ENCODE results near the gene DIAPH3. TPM values are rescaled to one million over a fixed set of nuclear protein-coding genes. Genes with fewer than 3 reads are reported as not detected.

The DIAPH3 gene
- total RNA-seq, 2 experiments from 2014 or later, result 28.5 to 29.3 TPM

DNA sequence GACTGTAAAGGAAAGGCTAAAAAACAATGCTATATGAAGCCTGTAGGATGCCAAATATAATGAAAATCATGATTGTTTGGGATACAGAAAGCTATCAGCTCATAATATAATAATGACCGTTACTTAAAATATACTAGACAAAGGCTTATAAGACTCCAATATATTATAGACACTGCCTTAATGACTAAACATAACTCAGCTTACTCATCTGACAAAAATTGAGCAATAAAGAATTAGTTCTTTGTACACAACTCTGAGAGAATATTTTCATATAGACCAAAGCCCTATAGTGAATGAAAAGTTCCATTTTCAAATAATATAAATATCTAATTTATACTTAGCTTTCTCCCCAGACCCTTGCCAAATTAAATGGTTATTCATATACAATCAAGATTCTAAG, 283.3 kb downstream of the DIAPH3 start:
- no peaks in the 10 kb centered on the region for H3K9me3 Mint-ChIP-seq (ENCODE audit: low read depth)
- ATAC-seq, result no peak
- no peaks in the 10 kb centered on the region for H3K36me3 Mint-ChIP-seq (ENCODE audit: low read depth)
- POLR2A ChIA-PET, result no interaction called here
- H3K4me1 Mint-ChIP-seq, result no peaks in the 10 kb centered on the region
- H3K27ac Mint-ChIP-seq, result no peak overlapping the region
- CTCF ChIA-PET, result no interaction called here
- H3K4me3 Mint-ChIP-seq, result no peak overlapping the region
- no peaks in the 10 kb centered on the region for H3K27me3 Mint-ChIP-seq
- no peak for DNase-seq
- intact Hi-C loops (cut with DNase I, micrococcal nuclease), result no loop called here

DNA sequence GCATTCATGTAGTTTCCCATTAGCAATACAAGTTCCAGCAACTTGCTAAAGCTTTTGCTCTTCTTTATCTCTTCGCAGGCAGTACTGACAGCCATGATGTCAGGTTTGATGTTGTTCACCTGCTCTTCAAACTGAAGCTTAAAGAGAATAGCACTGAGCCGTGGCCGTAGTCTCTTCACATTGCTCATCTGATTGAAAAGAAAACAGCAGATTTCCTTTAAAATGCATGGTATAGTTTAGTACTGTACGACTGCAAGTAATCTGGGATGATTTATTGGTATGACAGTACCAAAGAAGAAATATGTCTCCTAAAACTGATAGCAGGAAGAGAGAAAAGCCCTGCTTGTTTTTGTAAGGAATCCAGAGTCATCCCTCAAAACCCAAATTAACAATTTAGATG, 284.4 kb downstream of the DIAPH3 start:
- CTCF ChIA-PET, result no interaction called here
- no peaks in the 10 kb centered on the region for H3K4me1 Mint-ChIP-seq
- POLR2A ChIA-PET, result no interaction called here
- ATAC-seq (no peak), DNase-seq (no peak)
- H3K27ac Mint-ChIP-seq, result no peak overlapping the region
- no peaks in the 10 kb centered on the region for H3K27me3 Mint-ChIP-seq
- intact Hi-C loops (cut with DNase I, micrococcal nuclease), result no loop called here
- no peaks in the 10 kb centered on the region for H3K36me3 Mint-ChIP-seq (ENCODE audit: low read depth)
- no peak overlapping the region for H3K4me3 Mint-ChIP-seq
- no peaks in the 10 kb centered on the region for H3K9me3 Mint-ChIP-seq (ENCODE audit: low read depth)

DNA sequence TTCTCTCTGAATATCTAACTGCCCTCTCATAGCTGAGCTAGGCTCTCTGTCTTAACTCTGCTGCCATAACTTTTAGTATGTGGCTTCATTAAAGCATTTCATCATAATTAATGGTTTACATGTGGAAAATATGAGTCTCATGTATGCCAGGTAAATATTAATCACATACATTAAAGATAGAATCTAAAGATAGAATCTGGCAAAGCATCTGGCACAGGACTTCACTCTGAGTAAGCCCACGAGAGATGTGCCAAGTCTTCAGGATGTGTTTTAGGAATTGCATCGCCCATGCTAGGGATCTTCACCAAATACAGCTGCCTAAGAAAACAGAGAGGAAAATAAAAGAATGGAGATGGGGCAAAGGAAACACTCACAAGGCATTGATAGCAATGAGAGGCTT, 285.8 kb downstream of the DIAPH3 start:
- intact Hi-C loops (cut with DNase I, micrococcal nuclease), result no loop called here
- Mint-ChIP-seq H3K27me3 (no peaks in the 10 kb centered on the region), H3K4me3 (no peak overlapping the region), H3K36me3 (ENCODE audit: low read depth) (no peaks in the 10 kb centered on the region), H3K27ac (no peak overlapping the region), H3K9me3 (ENCODE audit: low read depth) (no peaks in the 10 kb centered on the region), H3K4me1 (no peaks in the 10 kb centered on the region)
- ChIA-PET CTCF (no interaction called here), POLR2A (no interaction called here)
- no peak for ATAC-seq
- no peak for DNase-seq

DNA sequence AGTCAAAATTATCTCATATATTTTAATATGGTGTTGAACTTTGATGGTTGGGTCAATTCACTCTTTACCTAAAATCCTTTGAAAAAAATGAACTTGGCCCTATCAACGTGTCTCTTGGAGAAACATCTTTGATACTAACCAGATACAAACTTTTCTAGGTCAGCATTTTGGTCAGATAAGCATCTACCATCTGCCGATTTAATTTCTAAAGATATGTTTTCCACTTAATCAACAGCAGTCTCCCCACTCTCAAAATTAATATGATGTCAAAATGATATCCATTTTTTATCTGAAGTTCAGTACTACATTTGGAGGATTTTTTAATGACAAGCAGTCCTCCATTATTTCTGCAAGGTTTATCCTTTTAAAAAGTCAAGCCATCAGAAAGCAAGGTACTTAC, 288.8 kb downstream of the DIAPH3 start:
- POLR2A ChIA-PET, result no interaction called here
- H3K9me3 Mint-ChIP-seq (ENCODE audit: low read depth), result no peaks in the 10 kb centered on the region
- ATAC-seq, result no peak

DNA sequence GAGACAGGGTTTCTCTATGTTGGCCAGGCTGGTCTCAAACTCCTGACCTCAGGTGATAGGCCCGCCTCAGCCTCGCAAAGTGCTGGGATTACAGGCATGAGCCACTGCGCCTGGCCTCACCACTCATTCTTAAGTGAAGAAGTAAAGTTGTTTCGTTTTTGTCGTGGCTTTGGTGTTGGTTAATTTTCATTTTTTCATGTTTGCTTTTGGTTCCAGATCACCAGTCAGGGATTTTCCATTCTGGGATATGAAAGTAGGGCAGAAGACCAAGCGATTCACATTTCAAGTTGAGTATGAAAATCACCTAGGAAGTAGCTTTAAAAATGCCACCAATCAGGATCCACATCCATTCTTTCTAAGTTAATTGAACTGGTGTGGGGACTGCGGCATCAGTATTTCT, 289.9 kb downstream of the DIAPH3 start:
- Mint-ChIP-seq H3K9me3 (ENCODE audit: low read depth) (no peaks in the 10 kb centered on the region), H3K36me3 (ENCODE audit: low read depth) (no peaks in the 10 kb centered on the region), H3K27ac (no peak overlapping the region), H3K27me3 (no peaks in the 10 kb centered on the region), H3K4me1 (no peaks in the 10 kb centered on the region), H3K4me3 (no peak overlapping the region)
- DNase-seq (no peak), ATAC-seq (no peak)
- CTCF ChIA-PET, result no interaction called here
- intact Hi-C loops (cut with DNase I, micrococcal nuclease), result no loop called here
- POLR2A ChIA-PET, result no interaction called here

More for the DNA sequence above, 288.8 kb downstream of the DIAPH3 start:
- intact Hi-C loops (cut with DNase I, micrococcal nuclease), result no loop called here
- DNase-seq, result no peak
- Mint-ChIP-seq H3K36me3 (ENCODE audit: low read depth) (no peaks in the 10 kb centered on the region), H3K27ac (no peak overlapping the region), H3K4me1 (no peaks in the 10 kb centered on the region), H3K4me3 (no peak overlapping the region), H3K27me3 (no peaks in the 10 kb centered on the region)
- CTCF ChIA-PET, result no interaction called here

DNA sequence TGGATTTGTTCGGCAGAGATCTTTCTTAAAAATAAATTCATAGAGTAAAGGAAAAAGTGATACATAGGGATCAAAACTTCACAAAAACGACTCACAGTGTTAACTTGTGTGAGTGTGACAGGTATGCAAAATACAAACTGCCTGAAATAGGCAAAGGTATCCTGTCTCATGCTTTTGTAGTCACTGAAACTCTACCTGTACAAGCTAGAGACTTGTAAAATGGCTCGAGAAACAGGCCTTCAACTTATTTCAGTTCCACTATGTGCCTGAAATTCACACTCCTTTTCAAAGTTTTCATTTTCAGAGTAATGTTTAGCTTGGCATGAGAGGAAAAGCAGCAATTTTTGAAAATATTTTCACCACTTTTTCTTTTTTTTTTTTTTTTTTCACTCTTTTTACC, 290.4 kb downstream of the DIAPH3 start:
- intact Hi-C loops (cut with DNase I, micrococcal nuclease), result no loop called here
- H3K4me3 Mint-ChIP-seq, result no peak overlapping the region
- CTCF ChIA-PET, result no interaction called here
- POLR2A ChIA-PET, result no interaction called here
- no peak for ATAC-seq
- H3K27ac Mint-ChIP-seq, result no peak overlapping the region
- no peaks in the 10 kb centered on the region for H3K4me1 Mint-ChIP-seq
- DNase-seq, result no peak
- H3K9me3 Mint-ChIP-seq (ENCODE audit: low read depth), result no peaks in the 10 kb centered on the region
- H3K36me3 Mint-ChIP-seq (ENCODE audit: low read depth), result no peaks in the 10 kb centered on the region
- H3K27me3 Mint-ChIP-seq, result no peaks in the 10 kb centered on the region

DNA sequence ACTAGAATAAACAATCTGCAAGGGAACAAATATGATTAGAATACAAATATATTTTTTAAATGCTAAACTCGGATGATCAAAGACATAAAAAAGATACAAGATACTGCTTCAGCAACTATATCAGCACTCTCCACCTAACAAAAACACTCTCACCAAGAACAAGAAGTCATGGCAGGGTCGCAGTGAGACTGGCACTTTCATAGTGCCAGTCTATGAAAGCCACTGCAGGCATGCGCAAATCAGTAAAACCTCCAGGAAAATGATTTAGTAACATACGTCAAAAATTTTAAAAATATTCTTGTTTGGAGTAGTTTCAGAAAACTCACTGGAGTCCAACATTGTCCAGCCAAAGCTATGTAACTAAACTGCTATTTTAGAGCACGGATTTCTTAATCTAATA, 295.9 kb downstream of the DIAPH3 start:
- DNase-seq (no peak), ATAC-seq (no peak)
- CTCF ChIA-PET, result interaction anchor here (0.7 kb wide), 1 partner anchor 26 kb away, joined by 3 read pairs; no protein-coding TSS in a partner anchor
- POLR2A ChIA-PET, result no interaction called here
- H3K9me3 Mint-ChIP-seq (ENCODE audit: low read depth), result no peaks in the 10 kb centered on the region
- H3K27ac Mint-ChIP-seq, result no peak overlapping the region
- no peak overlapping the region for H3K4me3 Mint-ChIP-seq
- H3K4me1 Mint-ChIP-seq, result no peaks in the 10 kb centered on the region
- intact Hi-C loops (cut with DNase I, micrococcal nuclease), result no loop called here
- H3K27me3 Mint-ChIP-seq, result no peaks in the 10 kb centered on the region
- no peaks in the 10 kb centered on the region for H3K36me3 Mint-ChIP-seq (ENCODE audit: low read depth)

DNA sequence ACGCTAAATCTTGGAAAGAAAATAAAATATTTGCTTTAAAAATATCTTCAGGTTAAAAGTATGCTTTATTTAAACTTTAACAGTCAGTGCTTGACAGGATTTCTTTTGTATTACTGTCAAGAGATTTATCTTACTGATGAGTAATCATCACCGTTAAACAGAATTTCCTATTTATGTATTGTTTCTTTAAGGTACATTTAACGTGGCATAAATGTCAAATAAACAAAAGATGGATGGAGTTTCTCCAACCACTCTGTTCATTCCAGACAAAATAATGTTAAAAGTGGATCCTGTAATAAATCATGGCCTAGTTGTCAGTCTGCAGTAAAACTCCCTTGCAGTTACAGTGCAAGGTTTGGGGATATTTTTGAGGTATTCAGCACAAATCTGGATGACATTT, 298.3 kb downstream of the DIAPH3 start:
- intact Hi-C loops (cut with DNase I, micrococcal nuclease), result no loop called here
- DNase-seq, result no peak
- CTCF ChIA-PET, result no interaction called here

DNA sequence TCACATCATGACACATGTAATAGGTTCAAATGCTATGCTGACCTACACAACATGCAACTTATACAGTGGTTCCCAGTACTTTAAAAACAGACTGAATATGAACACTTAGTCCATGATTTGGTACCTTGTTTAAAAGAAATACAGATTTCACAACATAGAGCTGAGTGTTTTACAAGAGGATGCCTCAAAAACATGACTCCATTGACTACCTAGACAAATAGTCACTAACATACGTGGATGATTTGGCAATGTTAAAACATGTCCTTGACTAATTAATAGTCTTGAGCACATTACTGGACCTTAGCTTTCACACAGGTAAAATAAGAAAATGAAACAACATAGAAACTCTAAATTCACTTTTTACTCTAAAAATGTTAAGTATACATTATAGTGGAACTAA, 300.1 kb downstream of the DIAPH3 start:
- Mint-ChIP-seq H3K9me3 (ENCODE audit: low read depth) (no peaks in the 10 kb centered on the region), H3K4me3 (no peak overlapping the region), H3K27me3 (no peaks in the 10 kb centered on the region), H3K4me1 (no peaks in the 10 kb centered on the region), H3K27ac (no peak overlapping the region), H3K36me3 (ENCODE audit: low read depth) (no peaks in the 10 kb centered on the region)
- DNase-seq (no peak), ATAC-seq (no peak)
- intact Hi-C loops (cut with DNase I, micrococcal nuclease), result no loop called here
- ChIA-PET POLR2A (no interaction called here), CTCF (no interaction called here)

More for the DNA sequence above, 298.3 kb downstream of the DIAPH3 start:
- Mint-ChIP-seq H3K9me3 (ENCODE audit: low read depth) (no peaks in the 10 kb centered on the region), H3K4me3 (no peak overlapping the region), H3K27ac (no peak overlapping the region), H3K36me3 (ENCODE audit: low read depth) (no peaks in the 10 kb centered on the region), H3K27me3 (no peaks in the 10 kb centered on the region), H3K4me1 (no peaks in the 10 kb centered on the region)
- POLR2A ChIA-PET, result no interaction called here
- ATAC-seq, result no peak

DNA sequence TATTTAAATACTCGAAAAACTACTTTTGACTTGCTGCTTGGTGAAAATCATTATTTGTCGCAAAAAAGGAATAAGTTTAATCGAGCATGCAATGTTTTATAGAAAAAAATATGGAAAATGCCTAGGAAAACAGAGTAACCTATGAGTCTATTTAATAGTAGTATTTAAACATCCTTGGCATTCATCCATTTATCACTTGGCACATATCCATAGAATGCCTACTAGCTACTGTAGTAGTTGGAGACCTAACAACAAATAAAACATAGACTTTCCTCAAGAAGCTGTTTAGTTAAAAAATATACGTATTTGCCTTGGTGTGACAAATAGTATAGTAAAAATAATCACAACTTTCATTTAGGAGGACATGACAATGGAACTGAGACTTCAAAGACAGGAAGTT, 302.1 kb downstream of the DIAPH3 start:
- DNase-seq (no peak), ATAC-seq (no peak)
- Mint-ChIP-seq H3K4me1 (no peaks in the 10 kb centered on the region), H3K36me3 (ENCODE audit: low read depth) (no peaks in the 10 kb centered on the region), H3K27ac (no peak overlapping the region), H3K4me3 (no peak overlapping the region), H3K27me3 (no peaks in the 10 kb centered on the region), H3K9me3 (ENCODE audit: low read depth) (no peaks in the 10 kb centered on the region)
- CTCF ChIA-PET, result no interaction called here
- POLR2A ChIA-PET, result no interaction called here
- intact Hi-C loops (cut with DNase I, micrococcal nuclease), result no loop called here

DNA sequence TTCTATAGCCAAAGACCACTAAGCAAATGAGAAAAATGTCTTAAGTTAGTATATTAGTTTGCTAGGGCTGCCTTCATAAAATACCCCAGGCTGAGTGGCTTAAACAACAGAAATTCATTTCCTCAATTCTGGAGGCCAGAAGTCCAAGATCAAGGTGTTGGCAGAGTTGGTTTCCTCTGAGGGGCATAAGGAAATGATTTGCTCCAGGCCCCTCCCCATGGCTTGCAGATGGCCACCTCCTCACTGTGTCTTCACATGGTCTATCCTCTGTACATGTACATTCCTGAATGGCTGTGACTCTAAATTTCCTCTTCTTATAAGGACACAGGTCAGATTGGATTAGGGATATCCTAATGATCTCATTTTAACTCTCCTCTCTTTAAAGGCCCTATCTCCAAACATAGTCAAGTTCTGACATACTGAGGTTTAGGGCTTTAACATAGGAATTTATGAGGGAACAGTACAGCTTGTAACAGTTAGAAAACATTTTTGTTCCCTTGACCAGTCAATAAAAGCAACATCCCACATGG, 307.4 kb downstream of the DIAPH3 start:
- DNase-seq (no peak), ATAC-seq (no peak)
- Mint-ChIP-seq H3K4me1 (no peaks in the 10 kb centered on the region), H3K4me3 (no peak overlapping the region), H3K9me3 (ENCODE audit: low read depth) (no peaks in the 10 kb centered on the region), H3K27me3 (no peaks in the 10 kb centered on the region), H3K36me3 (ENCODE audit: low read depth) (no peaks in the 10 kb centered on the region), H3K27ac (no peak overlapping the region)
- intact Hi-C loops (cut with DNase I, micrococcal nuclease), result no loop called here
- POLR2A ChIA-PET, result no interaction called here
- CTCF ChIA-PET, result no interaction called here

DNA sequence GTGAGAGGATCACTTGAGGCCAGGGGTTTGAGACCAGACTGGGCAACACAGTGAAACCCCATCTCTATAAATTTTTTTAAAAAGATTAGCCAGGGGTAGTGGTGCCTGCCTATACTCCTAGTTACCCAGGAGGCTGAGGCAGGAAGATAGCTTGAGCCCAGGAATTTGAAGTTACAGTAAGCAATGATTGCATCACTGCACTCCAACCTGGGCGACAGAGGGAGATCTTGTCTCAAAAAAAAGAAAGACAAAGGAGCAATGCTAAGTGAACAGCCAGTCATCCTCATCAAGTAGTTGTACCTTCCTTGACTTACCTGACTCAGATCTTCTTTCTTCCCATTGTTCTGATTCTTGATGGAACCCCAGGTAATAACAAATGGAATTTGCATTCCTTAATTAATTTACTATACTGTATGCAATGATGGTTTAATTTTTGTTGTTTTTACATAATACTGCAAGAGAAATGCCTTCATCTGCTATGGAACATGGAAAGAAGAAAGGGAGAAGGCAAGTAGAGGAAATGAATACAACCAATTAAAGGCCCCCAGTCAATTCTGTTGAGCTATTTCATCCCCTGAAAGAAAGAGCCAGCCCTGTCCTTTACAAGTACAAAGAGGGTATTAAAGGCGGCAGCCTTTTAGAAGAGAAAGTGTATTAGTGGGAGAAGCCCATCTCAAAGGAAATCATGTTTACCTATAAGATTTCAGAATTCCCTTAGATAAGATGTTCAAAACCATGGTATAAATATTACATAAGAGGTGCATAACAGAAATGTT, 316.7 kb downstream of the DIAPH3 start:
- ATAC-seq (no peak), DNase-seq (no peak)
- Mint-ChIP-seq H3K9me3 (ENCODE audit: low read depth) (no peaks in the 10 kb centered on the region), H3K27me3 (no peaks in the 10 kb centered on the region), H3K36me3 (ENCODE audit: low read depth) (no peaks in the 10 kb centered on the region), H3K4me1 (no peaks in the 10 kb centered on the region), H3K4me3 (no peak overlapping the region), H3K27ac (no peak overlapping the region)
- ChIA-PET CTCF (no interaction called here), POLR2A (no interaction called here)
- intact Hi-C loops (cut with DNase I, micrococcal nuclease), result no loop called here

Data from activated CD4-positive, alpha-beta T cell treated with anti-CD3 and anti-CD28 coated beads for 36 hours (primary cell).